GM21423 (cell line): ENCODE results near the gene TAT.
"Not testable (repeated sequence)": the region's sequence is repeated elsewhere in the genome, so short reads cannot be mapped to it uniquely, and the experiment has no call there.

Experiments used
- ATAC-seq: cut with Tn5 transposase; IDR thresholded peaks from one replicate; pipeline ENCODE4 v1.9.1; 2021; ENCODE audit warnings: mild to moderate bottlenecking, moderate library complexity; ENCODE audit not compliant: unreplicated experiment

Gene TAT

DNA sequence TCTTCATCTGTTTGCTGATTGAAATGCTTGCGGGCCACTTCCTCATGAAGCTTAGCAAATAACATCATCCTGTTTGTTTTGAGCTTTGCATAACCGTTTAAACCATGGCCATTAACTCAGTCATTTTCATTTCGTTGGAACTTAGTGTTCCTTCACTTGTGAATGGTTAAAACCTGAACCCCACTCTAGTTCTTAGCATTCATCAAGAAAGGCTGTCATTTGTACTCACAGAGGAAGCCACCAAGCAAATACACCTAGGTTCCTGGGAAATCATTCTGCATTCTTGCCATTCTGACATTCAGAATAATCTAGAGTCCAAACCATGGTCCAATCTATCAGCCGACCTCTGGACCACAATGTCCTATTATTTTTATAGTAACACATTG is 8.4 kb upstream of the TAT start:
- ATAC-seq: no peak

DNA sequence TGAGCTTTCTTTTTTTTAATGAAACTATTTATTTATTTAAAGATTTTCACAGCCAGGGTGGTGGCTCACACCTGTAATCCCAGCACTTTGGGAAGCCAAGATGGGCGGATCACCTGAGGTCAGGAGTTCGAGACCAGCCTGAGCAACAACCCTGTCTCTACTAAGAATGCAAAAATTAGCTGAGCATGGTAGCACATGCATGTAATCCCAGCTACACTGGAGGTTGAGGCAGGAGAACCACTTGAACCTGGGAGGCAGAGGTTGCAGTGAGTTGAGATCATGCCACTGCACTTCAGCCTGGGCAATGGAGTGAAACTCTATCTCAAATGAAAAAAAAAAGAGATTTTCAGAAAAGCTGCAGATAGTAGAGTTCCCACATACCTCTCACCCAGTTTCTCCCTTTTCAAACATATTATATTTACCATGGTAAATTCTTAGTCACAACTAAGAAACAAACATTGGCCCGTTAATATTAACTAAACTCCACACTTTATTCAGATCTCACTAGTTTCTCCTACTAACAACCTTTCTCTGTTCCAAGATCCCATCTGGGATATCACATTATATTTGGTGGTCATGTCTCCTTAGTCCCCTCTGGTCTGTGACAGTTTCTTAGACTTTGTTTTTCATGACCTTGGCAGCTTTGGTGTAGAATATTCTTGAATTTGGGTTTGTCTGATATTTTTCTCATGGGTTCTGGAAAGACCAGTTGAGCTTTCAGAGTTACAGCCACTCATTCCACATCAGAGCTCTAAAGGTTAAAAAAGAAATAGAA is 7.8 kb upstream of the TAT start:
- no peak for ATAC-seq

DNA sequence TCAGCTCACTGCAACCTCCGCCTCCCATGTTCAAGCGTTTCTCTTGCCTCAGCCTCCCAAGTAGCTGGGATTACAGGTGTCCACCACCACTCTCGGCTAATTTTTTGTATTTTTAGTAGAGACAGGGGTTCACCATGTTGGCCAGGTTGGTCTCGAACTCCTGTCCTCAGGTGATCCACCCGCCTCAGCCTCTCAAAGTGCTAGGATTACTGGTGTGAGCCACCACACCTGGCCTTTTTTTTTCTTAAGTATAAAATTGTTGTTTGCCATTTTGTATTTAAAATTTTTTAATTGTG is 5.6 kb upstream of the TAT start:
- not testable (repeated sequence) for ATAC-seq

DNA sequence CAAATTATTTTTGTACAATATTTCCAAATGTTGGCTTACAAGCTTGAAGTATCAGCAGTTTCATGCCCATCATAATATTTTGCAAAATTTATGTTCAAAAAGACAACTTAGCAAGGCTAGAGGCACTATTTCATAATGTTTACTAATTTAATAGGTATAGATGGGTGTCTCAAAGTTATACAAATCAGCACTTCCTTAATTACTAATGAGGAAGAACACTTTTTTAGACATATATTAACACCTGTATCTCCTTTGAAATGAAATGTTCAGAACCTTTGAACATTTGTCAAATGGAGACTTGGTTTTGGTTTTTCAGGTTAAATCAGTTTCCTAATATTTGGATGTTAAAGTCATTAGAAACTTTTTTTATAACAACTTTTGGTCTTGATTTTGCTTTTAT is 2.2 kb downstream of the TAT start:
- ATAC-seq: no peak

DNA sequence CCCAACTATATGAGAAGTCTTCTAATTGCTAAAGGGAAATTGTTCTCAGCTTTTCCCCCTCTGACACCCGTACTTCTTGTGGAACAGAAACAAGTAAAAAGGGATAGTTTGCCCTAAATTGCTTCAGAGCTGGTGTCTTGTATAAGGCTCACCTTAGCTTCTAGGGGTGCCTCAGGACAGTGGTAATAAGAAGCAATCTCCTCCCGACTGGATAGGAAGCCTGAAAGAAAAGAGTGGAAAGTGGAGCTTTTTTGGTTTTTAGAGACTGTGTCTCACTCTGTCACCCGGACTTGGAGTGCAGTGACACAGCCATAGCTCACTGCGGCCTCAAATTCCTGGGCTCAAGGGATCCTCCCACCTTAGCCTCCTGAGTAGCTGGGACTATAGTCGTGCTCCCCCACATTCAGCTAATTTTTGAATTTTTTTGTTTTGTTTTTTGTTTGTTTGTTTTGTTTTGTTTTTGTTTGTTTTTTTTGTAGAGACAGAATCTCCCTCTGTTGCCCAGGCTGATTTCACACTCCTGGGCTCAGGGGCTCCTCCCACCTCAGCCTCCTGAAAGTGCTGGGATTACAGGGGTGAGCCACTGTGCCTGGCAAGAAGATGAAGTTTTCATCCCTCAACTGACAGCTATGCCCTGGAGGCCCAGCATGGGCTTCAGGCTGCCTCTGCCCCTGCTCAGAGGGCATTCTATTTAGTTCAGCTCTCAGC is 3.4 kb downstream of the TAT start:
- ATAC-seq: no peak

DNA sequence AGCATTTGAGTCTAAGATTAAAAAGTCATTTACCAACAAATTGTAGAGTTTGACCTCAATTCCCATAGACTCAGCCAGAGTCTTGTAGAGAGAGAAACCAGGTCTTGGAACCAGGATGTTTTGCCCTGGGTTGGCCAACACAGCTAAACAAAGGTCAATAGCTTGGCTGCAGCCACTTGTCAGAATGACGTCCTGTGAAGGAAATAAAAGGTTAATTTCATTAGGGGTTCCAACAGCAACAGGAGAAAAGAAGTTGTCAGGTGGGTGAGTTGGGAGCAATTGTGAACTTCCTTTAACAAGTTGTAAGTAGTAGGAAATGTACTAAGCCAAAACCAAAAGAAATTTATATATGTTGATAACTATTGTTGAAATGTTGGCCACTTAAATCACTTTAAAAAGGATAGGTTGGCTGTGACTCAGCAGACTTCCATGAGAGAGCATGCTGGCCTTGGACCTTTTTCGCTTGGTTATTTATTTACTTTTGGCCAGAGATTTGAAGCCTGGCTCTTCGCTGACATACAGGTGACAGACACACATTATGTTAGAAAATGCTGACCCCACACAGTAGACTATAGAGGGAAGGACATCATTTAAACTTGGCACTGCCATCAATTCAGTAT is 4.3 kb downstream of the TAT start:
- ATAC-seq: no peak

DNA sequence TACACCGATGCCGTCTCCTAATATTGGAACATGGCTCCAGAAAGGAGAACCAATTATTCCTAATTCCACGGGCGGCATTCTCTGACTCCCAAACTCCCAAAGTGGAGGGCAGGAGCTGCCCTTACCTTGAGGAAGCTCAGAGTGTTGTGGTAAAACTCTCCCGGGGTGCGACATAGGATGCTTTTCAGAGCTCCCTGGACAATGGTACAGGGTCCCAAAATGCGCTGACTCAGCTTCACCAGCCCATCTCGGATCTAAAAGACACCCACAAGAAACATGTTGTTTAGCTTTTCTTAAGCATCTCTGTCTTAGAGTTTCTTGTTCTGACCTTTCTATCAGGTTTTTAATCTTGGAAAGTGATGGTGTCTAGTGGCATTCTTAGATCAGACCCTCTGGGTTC is 6.7 kb downstream of the TAT start:
- no peak for ATAC-seq

DNA sequence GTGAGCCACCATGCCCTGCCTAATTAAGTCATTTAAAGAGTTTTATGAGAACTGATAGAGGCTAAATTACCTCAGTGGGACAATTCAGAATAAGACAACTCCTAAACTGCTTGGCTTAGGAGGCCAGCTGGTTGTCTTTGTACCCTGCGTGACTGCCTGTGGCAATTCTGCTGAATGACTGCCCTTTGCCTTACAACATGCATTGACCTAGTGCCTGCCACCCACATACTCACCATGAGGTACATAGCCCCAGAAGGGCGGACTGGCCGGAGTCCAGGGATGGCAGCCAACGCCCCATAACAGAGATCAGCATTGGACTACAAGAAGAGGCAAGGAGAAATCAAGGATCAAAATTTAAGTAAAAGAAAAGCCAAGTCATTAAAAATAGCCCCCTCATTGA is 7.3 kb downstream of the TAT start:
- ATAC-seq: no peak

DNA sequence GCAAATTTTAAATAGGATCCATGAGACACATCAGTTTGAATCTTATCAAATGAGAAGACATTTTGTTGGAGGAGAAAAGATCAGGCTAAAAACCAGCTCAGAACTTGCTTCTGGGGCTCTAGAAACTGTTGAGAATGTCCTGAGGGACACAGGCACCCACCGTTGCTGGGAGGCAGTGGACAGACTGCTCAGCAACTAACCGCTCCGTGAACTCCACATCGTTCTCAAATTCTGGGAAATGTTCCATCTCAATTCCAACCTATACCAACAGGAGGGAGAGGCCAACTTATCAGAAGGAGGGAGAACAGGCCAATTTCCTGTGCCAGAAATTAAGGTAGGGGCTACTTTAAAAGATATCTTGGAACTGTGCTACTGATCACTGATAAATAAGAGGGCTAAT is 8.3 kb downstream of the TAT start:
- ATAC-seq: no peak

DNA sequence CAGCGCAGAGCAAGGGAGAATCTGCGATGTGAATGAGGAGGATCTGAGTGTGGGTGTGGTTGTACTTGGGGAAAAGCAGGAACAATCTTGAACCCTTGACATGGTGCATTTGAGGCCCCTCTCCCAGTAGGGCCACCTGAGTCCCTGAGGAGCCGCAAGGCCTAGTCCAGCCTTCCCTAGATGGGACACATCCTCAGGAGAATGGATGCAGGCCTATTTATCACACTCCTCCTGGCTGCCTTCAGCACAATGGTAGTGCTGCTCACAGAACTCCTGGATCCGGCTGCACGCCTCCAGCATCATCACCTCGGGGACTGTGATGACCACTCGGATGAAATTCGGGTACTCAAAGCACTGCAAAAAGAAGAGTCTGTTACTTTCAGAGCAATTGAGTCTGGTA is 9.0 kb downstream of the TAT start:
- no peak for ATAC-seq

DNA sequence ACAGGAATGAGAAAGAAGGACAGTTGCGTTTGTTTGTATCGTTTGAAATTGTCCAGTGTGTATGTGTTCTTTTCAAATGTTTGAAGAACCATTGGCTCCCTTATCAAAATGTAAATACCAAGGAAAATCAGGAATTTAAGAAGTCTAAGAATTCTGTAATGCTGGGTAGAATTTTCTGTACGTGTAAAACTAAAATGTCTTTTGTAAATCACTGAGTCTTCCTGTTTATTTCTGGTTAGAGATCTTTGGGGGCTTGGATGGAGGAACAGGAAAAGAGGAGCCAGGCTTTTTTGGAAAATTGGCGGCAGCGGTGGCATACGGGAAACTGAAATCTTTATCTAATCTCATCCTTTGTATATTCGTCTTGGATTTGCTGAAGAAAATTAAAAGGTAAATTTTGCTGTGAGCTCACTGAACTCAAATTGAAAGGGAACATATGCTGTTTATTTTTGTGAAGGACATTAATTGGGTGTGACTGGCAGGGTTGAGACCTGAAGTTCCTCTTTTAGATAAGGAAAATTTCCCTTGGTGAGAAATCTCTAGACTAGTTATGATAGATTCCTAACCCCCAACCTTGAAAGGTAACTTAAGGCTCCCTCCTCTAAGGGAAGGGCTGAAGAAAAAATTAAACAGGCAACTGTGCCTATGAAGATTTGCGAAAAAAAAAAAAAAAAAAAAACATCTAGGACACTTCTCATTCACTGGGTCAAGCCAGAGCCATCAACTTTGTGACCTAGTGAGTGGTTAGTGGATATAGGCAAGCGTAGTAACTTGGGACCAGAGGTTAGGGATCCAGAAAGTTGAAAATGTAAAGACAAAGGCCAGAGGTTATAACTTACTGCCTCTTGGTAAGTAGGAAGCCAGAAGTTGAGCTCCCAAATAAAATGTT is 10.8 kb downstream of the TAT start:
- ATAC-seq: no peak

DNA sequence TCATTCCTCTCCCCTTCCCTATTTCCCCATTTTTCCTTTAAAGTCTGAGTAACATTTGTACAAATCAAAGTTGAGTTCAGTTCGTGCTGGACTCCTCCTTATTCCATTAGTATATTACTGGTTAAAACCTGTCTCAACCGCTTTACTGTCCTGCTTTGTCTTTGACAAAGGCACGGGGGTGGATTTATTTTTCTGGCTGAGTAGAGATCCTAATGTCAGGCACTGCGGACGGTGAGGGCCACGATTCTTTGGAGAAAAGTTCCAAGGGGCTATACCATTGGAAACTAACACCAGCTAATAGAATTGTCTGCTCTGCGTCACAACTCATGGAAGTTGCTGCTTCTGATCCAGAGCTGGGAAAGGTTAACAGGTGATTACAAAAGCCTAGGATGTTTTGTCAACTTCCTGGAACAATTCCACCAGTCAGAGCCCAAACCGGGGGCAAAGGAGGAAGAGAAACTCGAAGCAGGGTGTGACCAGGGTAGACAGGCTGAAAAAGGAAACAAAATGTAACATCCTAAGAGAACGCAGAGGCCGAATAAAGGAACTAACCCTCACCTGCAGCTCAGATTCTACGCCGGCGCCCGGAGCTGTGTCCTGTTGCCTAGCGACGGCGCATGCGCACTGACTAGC is 12.4 kb downstream of the TAT start:
- peak; percentile 84 for ATAC-seq

DNA sequence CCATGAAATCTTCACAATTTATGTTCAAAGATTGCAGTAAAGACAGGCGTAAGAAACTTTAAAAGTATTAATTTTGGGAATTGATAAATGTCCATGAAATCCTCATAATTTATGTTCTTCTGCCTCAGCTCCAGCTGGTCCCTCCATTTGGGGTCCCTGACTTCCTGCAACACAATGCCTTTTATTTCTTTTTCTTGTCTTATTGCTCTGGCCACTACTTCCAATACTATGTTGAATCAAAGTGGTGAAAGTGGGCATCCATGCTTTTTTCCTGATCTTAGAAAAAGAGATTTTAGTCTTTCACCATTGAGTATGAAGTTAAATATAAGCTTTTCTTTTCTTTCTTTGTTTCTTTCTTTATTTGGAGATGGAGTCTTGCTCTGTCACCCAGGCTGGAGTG is 14.3 kb downstream of the TAT start:
- ATAC-seq: no peak

DNA sequence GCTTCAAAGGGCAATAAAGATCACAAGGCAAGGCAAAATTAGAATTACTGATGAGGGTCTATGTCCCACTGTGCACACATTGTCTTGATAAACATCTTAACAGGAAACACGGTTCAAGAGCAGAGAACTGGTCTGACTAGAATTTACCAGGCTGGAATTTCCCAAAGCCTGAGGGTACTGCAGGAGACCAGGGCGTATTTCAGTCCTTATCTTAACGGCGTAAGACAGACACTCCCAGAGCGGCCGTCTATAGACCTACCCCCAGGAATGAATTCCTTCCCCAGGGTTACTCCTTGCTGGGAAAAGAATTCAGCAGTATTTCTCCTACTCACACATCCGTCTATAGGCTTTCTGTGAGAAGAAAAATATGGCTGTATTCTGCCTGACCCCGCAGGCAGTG is 15.0 kb downstream of the TAT start:
- ATAC-seq: not testable (repeated sequence)

DNA sequence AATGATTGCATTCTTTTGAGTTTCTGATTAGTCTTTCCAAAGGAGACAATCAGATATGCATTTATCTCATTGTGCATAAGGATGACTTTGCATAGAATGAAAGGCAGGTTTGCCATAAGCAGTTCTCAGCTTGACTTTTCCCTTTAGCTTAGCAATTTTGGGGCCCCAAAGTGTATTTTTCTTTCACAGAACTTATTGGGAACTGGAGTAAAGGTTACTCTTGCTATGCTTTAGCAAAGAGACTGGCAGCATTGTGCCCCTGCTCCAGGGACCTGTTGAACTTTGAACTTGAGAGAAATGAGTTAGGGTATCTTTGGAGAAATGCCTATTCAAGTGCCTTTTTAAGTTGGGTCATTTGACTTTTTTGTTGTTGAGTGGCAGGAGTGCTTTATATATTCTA is 17.0 kb downstream of the TAT start:
- no peak for ATAC-seq

DNA sequence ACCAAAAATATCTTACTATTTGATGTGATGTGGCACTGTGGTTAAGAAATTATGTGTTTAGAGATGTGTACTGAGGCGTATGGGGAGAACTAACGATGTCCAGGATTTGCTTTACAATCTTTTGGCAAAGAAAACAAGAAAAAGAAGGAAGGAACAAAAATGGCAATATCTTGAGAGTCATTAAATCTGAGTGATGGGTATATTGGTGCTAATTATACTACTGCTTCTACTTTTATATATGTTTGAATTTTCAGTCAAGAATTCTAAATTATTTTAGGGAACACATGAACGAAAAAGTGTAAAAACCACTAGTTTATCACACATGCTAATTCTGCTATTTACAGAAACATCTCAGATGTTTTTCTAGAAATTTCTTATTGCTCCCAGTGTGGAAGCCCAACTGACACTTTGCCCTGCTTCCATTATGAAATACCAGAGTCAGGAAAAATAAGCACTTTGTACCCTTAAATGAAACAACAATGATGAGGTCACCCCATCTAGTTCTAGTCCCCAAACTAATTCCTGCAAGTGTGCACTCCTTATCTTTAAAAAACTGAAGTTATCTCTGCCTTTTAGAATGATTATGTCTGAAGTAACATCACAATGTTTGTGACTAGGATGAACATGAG is 18.8 kb downstream of the TAT start:
- ATAC-seq: no peak

DNA sequence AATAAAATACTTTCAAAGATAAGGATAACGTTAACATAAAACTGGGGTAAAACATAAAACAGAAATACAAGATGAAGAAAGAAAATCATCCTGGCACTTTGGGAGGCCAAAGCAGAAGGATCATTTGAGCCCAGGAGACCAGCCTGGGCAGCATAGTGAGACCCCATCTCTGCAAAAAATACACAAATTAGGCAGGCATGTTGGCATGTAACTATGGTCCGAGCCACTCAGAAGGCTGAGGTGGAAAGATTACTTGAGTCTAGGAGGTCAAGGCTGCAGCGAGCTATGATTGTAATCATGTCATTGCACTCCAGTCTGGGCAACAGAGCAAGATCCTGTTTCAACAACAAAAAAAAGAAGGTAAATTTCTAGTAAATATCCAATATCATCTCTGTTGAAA is 19.6 kb downstream of the TAT start:
- ATAC-seq: no peak

DNA sequence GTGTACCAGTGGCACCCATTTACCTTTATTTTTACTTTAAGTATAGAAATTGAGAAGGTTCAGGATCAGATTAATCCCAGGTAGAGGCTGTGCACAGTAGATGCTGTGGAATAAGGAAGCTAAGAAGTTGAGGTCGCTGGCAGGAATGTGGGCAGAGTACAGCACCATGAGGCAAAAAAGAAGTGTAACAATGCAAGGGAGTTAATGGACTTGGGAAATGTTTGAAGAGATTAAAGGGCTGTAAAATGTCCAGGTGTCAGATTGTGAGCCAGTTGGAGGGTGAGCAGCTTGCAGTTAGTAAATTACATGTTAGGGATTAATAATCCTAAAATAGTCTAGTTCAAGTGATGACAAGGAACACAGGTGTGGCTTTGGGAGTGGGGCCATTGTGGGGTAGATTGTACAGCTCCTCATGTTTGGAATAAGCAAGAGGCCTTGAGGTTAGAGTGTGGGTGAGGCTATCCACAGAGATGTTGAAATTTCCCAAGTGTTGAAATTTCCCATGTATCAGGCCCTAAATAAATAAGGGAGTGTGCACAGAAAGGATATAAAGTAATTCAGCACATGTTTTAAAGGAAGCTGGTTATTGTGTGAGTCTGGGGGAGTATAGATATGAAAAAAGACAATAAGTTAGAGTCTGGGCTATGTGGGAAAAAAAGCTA is 21.5 kb downstream of the TAT start:
- ATAC-seq: no peak

DNA sequence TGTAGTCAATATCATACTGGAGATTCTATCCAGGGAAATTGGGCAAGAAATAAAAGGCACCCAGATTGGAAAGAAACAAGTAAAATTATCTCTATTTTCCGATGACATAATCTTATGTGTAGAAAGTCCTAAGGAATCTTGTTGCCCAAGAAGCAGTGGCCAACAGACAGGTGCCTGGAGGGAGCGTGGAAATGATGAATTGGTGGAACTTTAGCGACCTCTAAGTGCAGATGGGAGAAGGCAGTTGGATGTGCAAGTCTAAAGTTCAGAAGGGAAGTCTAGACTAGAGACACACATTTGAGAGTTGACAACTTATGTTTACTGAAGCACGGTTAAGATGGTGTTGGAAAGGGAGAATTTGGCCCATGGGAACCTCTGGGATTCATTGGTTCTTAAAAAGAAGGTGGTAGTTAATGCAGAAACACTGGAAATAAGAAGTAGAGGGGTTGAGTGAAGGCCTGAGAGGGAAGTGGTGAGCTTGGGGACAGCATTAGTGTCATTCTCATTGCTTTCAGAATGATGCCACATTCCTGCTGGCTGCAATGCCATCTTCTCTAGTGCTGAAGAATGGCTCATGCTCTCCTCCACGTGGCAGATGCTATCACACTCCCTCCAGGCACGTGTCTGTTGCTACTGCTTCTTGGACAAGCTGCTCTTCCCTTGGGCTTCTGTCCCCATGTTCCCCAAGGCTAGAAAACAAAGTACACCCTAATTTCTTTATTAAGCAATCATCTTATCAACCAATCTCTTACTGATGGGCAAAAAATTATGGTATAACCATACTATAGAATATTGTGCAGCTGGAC is 24.0 kb downstream of the TAT start:
- no peak for ATAC-seq
